Measurements from ENCODE around the gene WNT16. TPM values are rescaled to one million over a fixed set of nuclear protein-coding genes. Genes with fewer than 3 reads are reported as not detected.

WNT16 gene
- total and polyA plus RNA-seq, 2 experiments from 2014 or later, result 0.45 to 0.73 TPM

DNA sequence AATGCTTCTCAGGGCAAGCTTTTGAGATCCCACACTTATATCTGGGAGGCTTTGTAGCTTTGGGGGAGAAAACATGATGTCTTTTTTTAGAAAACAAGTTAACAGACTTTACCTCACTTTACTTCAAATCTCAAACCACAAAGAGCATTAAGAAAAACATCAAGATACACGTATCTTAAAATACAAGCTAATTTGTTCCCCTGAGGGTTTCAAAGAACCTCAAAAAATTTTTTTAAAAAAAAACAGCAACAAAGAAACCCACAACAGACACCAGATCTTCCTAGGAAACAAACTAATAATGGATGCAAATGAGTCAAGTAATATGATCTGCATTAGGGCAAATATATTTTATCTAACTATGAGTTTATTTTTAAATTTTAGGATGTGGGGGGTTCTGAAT, 42.6 kb downstream of the WNT16 start:
- Mint-ChIP-seq H3K36me3 (ENCODE audit: low read depth) (peaks cover 11% of the 10 kb centered on the region; the same call in 2 of the 3 replicates), H3K27ac (no peak overlapping the region), H3K4me1 (peaks cover 9% of the 10 kb centered on the region; the same call in 2 of the 3 replicates), H3K9me3 (no peaks in the 10 kb centered on the region), H3K4me3 (no peak overlapping the region), H3K27me3 (ENCODE audit: insufficient read depth, low read depth, poor library complexity) (no peaks in the 10 kb centered on the region)
- H3K27me3 ChIP-seq (ENCODE audit: insufficient read depth), result no peaks in the 10 kb centered on the region
- H3K4me2 ChIP-seq, result no peak overlapping the region
- H3K4me3 ChIP-seq, result no peak overlapping the region
- no peaks in the 10 kb centered on the region for H3F3A ChIP-seq (replicated peaks; ENCODE audit: low read depth)
- DNase-seq (ENCODE audit: low spot score) (no peak), ATAC-seq (no peak)
- H3K79me2 ChIP-seq (replicated peaks; ENCODE audit: insufficient read depth), result 0 out of 2 replicates have a peak, but pooled peaks cover under 1% of the 10 kb centered on the region
- H3K36me3 ChIP-seq (ENCODE audit: insufficient read depth), result no peaks in the 10 kb centered on the region; the same call in 1 of the 2 replicates
- H4K20me1 ChIP-seq (replicated peaks; ENCODE audit: insufficient read depth), result no peaks in the 10 kb centered on the region
- no peaks in the 10 kb centered on the region for H3K9me2 ChIP-seq (ENCODE audit: insufficient read depth)
- no peak overlapping the region for H3K27ac ChIP-seq (ENCODE audit: low read depth)
- no peak for TF ChIP-seq STAT1 (IDR thresholded peaks at IDR 0.05; ENCODE audit: unreplicated experiment)
- TF ChIP-seq EZH2phosphoT487 (IDR thresholded peaks at IDR 0.05; ENCODE audit: unreplicated experiment), result no peak
- TF ChIP-seq EZH2 (IDR thresholded peaks at IDR 0.05; ENCODE audit: low read depth, unreplicated experiment), result no peak
- no peak for TF ChIP-seq CREB1 (CRISPR knock-in tag; IDR thresholded peaks at IDR 0.05; ENCODE audit: low read depth)
- TF ChIP-seq, protein P1, sequence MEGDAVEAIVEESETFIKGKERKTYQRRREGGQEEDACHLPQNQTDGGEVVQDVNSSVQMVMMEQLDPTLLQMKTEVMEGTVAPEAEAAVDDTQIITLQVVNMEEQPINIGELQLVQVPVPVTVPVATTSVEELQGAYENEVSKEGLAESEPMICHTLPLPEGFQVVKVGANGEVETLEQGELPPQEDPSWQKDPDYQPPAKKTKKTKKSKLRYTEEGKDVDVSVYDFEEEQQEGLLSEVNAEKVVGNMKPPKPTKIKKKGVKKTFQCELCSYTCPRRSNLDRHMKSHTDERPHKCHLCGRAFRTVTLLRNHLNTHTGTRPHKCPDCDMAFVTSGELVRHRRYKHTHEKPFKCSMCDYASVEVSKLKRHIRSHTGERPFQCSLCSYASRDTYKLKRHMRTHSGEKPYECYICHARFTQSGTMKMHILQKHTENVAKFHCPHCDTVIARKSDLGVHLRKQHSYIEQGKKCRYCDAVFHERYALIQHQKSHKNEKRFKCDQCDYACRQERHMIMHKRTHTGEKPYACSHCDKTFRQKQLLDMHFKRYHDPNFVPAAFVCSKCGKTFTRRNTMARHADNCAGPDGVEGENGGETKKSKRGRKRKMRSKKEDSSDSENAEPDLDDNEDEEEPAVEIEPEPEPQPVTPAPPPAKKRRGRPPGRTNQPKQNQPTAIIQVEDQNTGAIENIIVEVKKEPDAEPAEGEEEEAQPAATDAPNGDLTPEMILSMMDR (conservative IDR thresholded peaks at IDR 0.05; ENCODE audit: low read depth in 2 of 2), result no peak
- TF ChIP-seq ZNF114 (CRISPR knock-in tag; IDR thresholded peaks at IDR 0.05), result no peak
- no peak for TF ChIP-seq NANOG (IDR thresholded peaks at IDR 0.05; ENCODE audit: borderline replicate concordance)
- H3K4me1 ChIP-seq (ENCODE audit: insufficient read depth), result peaks cover 7% of the 10 kb centered on the region; the same call in 1 of the 2 replicates
- no peak overlapping the region for H2AFZ ChIP-seq

DNA sequence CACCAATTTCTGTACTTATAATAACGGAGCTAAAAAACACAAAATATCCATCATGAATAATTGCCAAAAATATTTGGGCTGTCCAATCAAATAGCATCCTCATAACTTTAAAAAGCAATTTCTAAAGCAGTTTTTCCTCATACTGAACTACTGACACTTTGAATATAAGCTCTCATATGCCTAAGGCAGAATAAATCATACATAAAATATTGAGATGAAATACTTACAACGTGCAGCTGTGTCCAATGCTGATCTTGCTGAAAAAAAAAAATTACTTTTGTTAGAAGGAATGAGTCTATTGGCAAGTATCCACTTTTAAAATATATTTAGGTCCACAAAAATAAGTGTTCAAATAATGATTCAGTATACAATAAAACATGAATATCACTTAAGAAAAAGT, 43.1 kb downstream of the WNT16 start:
- ATAC-seq (no peak), DNase-seq (ENCODE audit: low spot score) (no peak)
- Mint-ChIP-seq H3K4me3 (no peak overlapping the region), H3K9me3 (no peaks in the 10 kb centered on the region), H3K27ac (no peak overlapping the region), H3K4me1 (peaks cover 9% of the 10 kb centered on the region; the same call in 2 of the 3 replicates), H3K36me3 (ENCODE audit: low read depth) (peaks cover 12% of the 10 kb centered on the region; the same call in 2 of the 3 replicates), H3K27me3 (ENCODE audit: insufficient read depth, low read depth, poor library complexity) (no peaks in the 10 kb centered on the region)
- no peak overlapping the region for H3K4me3 ChIP-seq
- H3K27ac ChIP-seq (ENCODE audit: low read depth), result no peak overlapping the region
- H3K9me2 ChIP-seq (ENCODE audit: insufficient read depth), result no peaks in the 10 kb centered on the region
- H3K36me3 ChIP-seq (ENCODE audit: insufficient read depth), result no peaks in the 10 kb centered on the region; the same call in 1 of the 2 replicates
- no peaks in the 10 kb centered on the region for H3K79me2 ChIP-seq (replicated peaks; ENCODE audit: insufficient read depth)
- H3K4me1 ChIP-seq (ENCODE audit: insufficient read depth), result peaks cover 7% of the 10 kb centered on the region; the same call in 1 of the 2 replicates
- H2AFZ ChIP-seq, result no peak overlapping the region
- no peak for TF ChIP-seq EZH2phosphoT487 (IDR thresholded peaks at IDR 0.05; ENCODE audit: unreplicated experiment)
- H4K20me1 ChIP-seq (replicated peaks; ENCODE audit: insufficient read depth), result no peaks in the 10 kb centered on the region
- H3K27me3 ChIP-seq (ENCODE audit: insufficient read depth), result no peaks in the 10 kb centered on the region
- no peak overlapping the region for H3K4me2 ChIP-seq
- H3F3A ChIP-seq (replicated peaks; ENCODE audit: low read depth), result no peaks in the 10 kb centered on the region

DNA sequence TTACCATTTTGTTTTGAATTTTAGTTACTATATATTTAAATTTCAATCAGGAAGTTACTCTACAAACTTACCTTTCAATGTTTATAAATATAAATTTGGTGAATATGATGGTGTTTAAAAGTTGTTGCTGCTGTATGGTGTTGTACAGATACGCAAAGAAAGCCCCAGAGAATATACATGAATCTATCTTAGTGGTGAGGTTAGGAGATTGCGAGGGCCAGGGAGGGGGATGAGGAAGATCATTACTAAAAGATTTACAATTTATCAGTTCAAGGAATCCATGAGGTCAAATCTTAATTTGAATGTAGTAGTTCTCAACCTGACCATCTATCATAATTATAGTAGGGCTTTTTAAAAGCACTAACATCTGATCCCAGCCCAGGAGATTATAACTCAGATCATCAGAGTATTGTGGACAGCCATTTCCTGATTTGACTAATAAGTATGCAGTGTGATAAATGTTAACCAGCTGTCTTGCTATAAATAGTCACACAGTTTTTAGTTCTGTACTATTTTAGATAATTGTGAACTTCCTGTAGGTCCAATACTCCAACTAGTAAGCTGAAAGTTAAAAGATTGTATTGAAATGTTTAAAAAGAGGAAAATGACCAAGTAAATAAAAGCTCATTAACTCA, 43.7 kb downstream of the WNT16 start:
- no peaks in the 10 kb centered on the region for H3F3A ChIP-seq (replicated peaks; ENCODE audit: low read depth)
- H3K27ac ChIP-seq (ENCODE audit: low read depth), result no peak overlapping the region
- peaks cover 2% of the 10 kb centered on the region; the same call in 1 of the 2 replicates for H3K4me1 ChIP-seq (ENCODE audit: insufficient read depth)
- no peaks in the 10 kb centered on the region for H4K20me1 ChIP-seq (replicated peaks; ENCODE audit: insufficient read depth)
- Mint-ChIP-seq H3K27ac (no peak overlapping the region), H3K27me3 (ENCODE audit: insufficient read depth, low read depth, poor library complexity) (no peaks in the 10 kb centered on the region), H3K36me3 (ENCODE audit: low read depth) (peaks cover 12% of the 10 kb centered on the region; the same call in 2 of the 3 replicates), H3K9me3 (no peaks in the 10 kb centered on the region), H3K4me3 (no peak overlapping the region), H3K4me1 (peaks cover 7% of the 10 kb centered on the region; the same call in 2 of the 3 replicates)
- H3K79me2 ChIP-seq (replicated peaks; ENCODE audit: insufficient read depth), result no peaks in the 10 kb centered on the region
- H3K9me2 ChIP-seq (ENCODE audit: insufficient read depth), result no peaks in the 10 kb centered on the region
- no peak overlapping the region for H3K4me3 ChIP-seq
- no peaks in the 10 kb centered on the region; the same call in 1 of the 2 replicates for H3K36me3 ChIP-seq (ENCODE audit: insufficient read depth)
- no peaks in the 10 kb centered on the region for H3K27me3 ChIP-seq (ENCODE audit: insufficient read depth)
- no peak for DNase-seq (ENCODE audit: low spot score)
- no peak overlapping the region for H2AFZ ChIP-seq
- H3K4me2 ChIP-seq, result no peak overlapping the region
- no peak for ATAC-seq
- TF ChIP-seq, protein P2, sequence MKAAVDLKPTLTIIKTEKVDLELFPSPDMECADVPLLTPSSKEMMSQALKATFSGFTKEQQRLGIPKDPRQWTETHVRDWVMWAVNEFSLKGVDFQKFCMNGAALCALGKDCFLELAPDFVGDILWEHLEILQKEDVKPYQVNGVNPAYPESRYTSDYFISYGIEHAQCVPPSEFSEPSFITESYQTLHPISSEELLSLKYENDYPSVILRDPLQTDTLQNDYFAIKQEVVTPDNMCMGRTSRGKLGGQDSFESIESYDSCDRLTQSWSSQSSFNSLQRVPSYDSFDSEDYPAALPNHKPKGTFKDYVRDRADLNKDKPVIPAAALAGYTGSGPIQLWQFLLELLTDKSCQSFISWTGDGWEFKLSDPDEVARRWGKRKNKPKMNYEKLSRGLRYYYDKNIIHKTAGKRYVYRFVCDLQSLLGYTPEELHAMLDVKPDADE (IDR thresholded peaks at IDR 0.05), result no peak
- TF ChIP-seq EZH2 (IDR thresholded peaks at IDR 0.05; ENCODE audit: low read depth, unreplicated experiment) (no peak), STAT1 (IDR thresholded peaks at IDR 0.05; ENCODE audit: unreplicated experiment) (no peak), CREB1 (CRISPR knock-in tag; IDR thresholded peaks at IDR 0.05; ENCODE audit: low read depth) (no peak), NANOG (IDR thresholded peaks at IDR 0.05; ENCODE audit: borderline replicate concordance) (no peak)
- TF ChIP-seq, protein P1 (conservative IDR thresholded peaks at IDR 0.05; ENCODE audit: low read depth in 2 of 2), result no peak
